ENCODE data around the gene MRPL37. TPM values are rescaled to one million over a fixed set of nuclear protein-coding genes. Genes with fewer than 3 reads are reported as not detected.

MRPL37 gene
- polyA plus RNA-seq, 4 donors, result 54.6 to 83.2 (median 76.4) TPM

- DNase-seq (ENCODE audit: low read depth in 4 of 4, low spot score in 3 of 4), result no peak
These were observed 59.7 kb downstream of the MRPL37 start for GRCh38 chr1:54259546-54260140.

GRCh38 chr1:54260810-54261209 lies 60.8 kb downstream of the MRPL37 start:
- no peak for DNase-seq (ENCODE audit: low read depth in 4 of 4, low spot score in 3 of 4)

- no peak for DNase-seq (ENCODE audit: low read depth in 4 of 4, low spot score in 3 of 4)
These were observed 62.3 kb downstream of the MRPL37 start for GRCh38 chr1:54262244-54262643.

GRCh38 chr1:54263601-54264226 lies 63.7 kb downstream of the MRPL37 start:
- DNase-seq (ENCODE audit: low read depth in 4 of 4, low spot score in 3 of 4), result no peak

GRCh38 chr1:54265126-54265525 lies 65.2 kb downstream of the MRPL37 start:
- no peak for DNase-seq (ENCODE audit: low read depth in 4 of 4, low spot score in 3 of 4)

- no peak for DNase-seq (ENCODE audit: low read depth in 4 of 4, low spot score in 3 of 4)
These were observed 65.7 kb downstream of the MRPL37 start for GRCh38 chr1:54265659-54266058.

- no peak for DNase-seq (ENCODE audit: low read depth in 4 of 4, low spot score in 3 of 4)
These were observed 66.2 kb downstream of the MRPL37 start for GRCh38 chr1:54266195-54266594.

- no peak for DNase-seq (ENCODE audit: low read depth in 4 of 4, low spot score in 3 of 4)
These were observed 66.9 kb downstream of the MRPL37 start for GRCh38 chr1:54266908-54267307.

Other genes with a start within 250 kb of the MRPL37 start
- under 1 TPM in 2 of 4 donors, not detected in 2; 0.09 to 0.10 TPM for gene LDLRAD1, start 182.0 kb upstream of the MRPL37 start, polyA plus RNA-seq (ENCODE audit: insufficient read length in 4 of 4)
- 100 to 1,000 TPM; 290 to 379 (median 340) TPM for gene TMEM59, start 147.0 kb upstream of the MRPL37 start, polyA plus RNA-seq (ENCODE audit: insufficient read length in 4 of 4)
- gene TCEANC2, start 146.6 kb upstream of the MRPL37 start, polyA plus RNA-seq (ENCODE audit: insufficient read length in 4 of 4), result 10 to 100 TPM in 1 of 4 donors, 1 to 10 TPM in 3; 8.6 to 10.3 (median 9.1) TPM
- gene CDCP2, start 47.2 kb upstream of the MRPL37 start, polyA plus RNA-seq (ENCODE audit: insufficient read length in 4 of 4), result under 1 TPM in 1 of 4 donors, not detected in 3; 0.06 TPM
- gene CYB5RL, start 137 bp upstream of the MRPL37 start, polyA plus RNA-seq (ENCODE audit: insufficient read length in 4 of 4), result 1 to 10 TPM; 6.9 to 8.1 (median 7.7) TPM
- 100 to 1,000 TPM; 117 to 130 (median 126) TPM for gene SSBP3, start 206.2 kb downstream of the MRPL37 start, polyA plus RNA-seq (ENCODE audit: insufficient read length in 4 of 4)